SH-SY5Y (cell line): ENCODE measurements around the gene PSTPIP1.

ENCODE experiments used
- GATA2 ChIP-seq: IDR thresholded peaks from 2 replicates; pipeline ENCODE4 v1.6.1; 2011; ENCODE audit warnings: mild to moderate bottlenecking, low read depth, low read length
- GATA3 ChIP-seq: IDR thresholded peaks from 2 replicates; pipeline ENCODE4 v1.6.1; 2011; ENCODE audit warnings: low read depth, mild to moderate bottlenecking, low read length, moderate library complexity

GRCh38 chr15:77040673-77041072 is 45.7 kb downstream of the PSTPIP1 start:
- no peak for TF ChIP-seq GATA2
- no peak for TF ChIP-seq GATA3
